HG02970 (cell line): ENCODE data around the gene RASA4.
"Not testable (repeated sequence)": the region's sequence is repeated elsewhere in the genome, so short reads cannot be mapped to it uniquely, and the experiment has no call there.

ENCODE experiments used
- ATAC-seq: cut with Tn5 transposase; IDR thresholded peaks from one replicate; pipeline ENCODE4 v1.9.1; 2021; ENCODE audit warnings: mild to moderate bottlenecking, moderate library complexity, moderate number of reproducible peaks; ENCODE audit not compliant: unreplicated experiment, low FRiP score

The RASA4 gene

DNA sequence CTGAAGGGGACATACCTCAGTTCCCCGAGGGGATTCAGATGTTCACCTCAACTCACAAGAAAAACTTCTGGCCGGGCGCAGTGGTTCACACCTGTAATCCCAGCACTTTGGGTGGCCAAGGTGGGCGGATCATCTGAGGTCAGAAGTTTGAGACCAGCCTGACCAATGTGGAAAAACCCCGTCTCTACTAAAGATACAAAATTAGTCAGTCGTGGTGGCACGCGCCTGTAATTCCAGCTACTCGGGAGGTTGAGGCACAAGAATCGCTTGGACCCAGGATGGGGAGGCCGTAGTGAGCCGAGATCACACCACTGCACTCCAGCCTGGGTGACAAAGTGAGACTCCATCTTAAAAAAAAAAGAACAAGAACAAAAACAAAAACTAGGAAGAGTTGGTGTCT, 71.3 kb downstream of the RASA4 start:
- not testable (repeated sequence) for ATAC-seq

DNA sequence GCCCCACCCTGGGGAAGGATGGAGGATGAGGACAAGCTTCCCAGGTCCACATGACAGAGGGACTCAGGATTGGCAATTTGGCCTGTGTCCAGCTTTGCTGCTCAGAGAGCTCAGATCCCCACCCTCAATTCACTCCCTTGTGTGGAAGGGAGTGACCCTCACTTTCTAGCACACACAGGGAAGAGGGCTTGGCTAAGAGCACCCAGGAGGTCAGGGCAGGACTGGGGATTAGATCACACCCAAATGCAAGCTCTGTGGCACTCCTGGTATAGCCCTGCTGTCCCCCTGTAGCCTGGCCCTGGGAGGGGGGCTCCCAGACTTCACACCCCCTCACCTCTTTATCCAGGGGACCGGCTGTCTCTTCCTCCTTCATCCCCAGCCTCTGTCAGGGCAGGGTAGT, 72.2 kb downstream of the RASA4 start:
- ATAC-seq, result not testable (repeated sequence)

DNA sequence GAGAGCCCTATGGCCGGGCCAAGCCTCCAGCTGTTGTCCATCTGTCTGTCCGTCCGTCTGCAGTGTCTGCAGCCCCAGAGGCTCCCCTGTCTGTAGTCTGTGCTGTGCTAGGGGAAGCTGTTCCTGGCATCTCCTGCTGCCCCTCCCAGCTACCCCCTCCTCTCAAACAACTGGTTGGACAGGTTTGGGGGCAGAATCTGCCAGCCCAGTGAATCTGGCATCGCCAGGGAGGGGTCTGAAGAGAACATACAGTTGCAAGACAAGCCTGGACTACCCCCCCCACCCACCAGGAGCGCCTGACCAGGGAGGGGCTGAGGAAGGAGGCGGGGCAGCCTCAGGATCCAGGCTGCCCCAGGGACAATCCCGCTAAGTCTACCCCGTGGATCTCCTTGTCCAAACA, 73.0 kb downstream of the RASA4 start, which contains the start of gene UPK3BL2:
UPK3BL2 (minus strand) TSS at position 101 of the 400 bp plus-strand sequence; CDS start at position 41, 60 bp downstream.
- not testable (repeated sequence) for ATAC-seq

- not testable (repeated sequence) for ATAC-seq
Measured at GRCh38 chr7:102542771-102543170, 73.8 kb downstream of the RASA4 start.

DNA sequence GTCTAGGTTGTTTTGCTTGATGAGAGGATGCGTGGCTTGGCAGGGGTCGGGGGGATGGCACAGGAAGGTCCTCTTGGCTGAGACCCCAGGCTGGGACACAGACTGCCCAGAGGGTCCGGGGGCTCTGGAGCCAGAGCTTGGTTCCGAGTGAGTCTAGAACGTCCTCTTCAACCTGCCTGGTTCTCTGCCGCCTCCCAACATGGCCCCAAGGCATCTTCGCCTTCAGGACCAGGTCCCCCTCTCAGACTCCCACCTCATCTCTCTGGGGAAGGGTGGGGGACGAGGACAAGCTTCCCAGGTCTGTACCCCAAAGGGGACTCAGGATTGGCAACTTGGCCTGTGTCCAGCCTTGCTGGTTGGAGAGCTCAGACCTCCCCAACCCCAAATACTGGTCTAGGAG, 74.5 kb downstream of the RASA4 start:
- not testable (repeated sequence) for ATAC-seq

- ATAC-seq, result not testable (repeated sequence)
Measured at GRCh38 chr7:102540604-102541003, 76.0 kb downstream of the RASA4 start.

DNA sequence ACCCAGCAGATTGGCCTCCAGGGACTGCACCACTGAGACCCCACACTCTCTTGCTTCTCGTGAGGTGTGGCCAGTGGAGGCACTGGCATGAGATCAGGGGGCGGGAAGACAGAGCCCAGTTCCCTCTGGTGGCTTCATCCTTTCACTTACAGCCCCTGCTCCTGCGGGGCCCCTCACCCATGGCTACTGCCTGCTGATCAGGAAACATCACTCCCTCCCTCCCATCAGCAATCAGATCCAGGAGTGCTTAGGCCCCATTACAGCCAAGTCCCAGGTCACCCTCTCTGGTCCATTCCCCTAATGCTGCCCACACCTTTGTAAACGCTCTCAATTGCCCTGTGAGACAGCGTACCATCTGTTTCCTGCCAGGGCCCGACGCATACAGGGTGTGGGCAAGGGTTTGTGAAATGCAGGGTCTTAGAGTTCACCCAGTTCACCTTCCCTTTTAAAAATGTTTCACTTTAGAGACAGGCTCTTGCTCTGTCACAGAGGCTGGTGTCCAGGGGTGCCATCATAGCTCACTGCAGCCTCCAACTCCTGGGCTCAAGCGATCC, 81.4 kb downstream of the RASA4 start:
- not testable (repeated sequence) for ATAC-seq

DNA sequence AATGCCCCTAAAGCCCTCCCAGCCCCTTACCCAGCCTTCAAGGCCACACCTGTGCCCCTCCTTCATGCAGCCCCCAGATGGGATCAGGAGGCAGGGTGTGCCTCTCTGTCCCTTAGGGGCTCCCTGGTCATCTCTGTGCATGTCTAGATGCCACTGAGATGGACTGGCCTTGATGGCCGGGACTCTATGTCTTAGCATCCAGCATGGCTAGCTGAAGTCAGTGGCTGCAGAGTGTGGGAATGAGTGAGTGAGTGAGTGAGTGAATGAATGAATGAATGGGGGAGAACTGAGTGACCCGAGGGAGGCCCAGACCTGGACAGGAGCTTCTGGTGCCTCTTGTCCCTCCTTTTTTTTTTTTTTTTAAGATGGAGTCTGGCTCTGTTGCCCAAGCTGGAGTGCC, 84.4 kb downstream of the RASA4 start:
- not testable (repeated sequence) for ATAC-seq

DNA sequence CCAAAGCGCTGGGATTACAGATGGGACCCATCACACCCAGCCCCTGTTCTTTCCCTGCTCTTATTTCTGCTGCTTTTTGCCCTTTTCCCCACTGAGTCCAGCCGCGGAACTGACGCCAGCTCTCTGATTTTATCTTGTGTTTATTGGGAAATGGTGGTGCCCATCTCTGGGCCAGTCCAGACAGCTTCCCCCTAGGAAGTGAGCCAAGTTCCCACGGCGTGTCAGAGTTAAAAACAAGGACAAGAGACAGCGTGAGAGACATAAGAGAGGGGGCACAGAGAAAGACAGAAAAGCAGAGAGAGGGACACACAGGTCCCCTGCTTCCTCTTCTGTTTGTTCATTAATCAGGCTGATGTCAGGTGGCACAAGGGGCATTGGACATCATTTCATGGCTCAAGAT, 85.0 kb downstream of the RASA4 start:
- ATAC-seq, result not testable (repeated sequence)

GRCh38 chr7:102527822-102528793, 88.4 kb downstream of the RASA4 start:
- not testable (repeated sequence) for ATAC-seq

GRCh38 chr7:102527182-102527581, 89.4 kb downstream of the RASA4 start:
- not testable (repeated sequence) for ATAC-seq

DNA sequence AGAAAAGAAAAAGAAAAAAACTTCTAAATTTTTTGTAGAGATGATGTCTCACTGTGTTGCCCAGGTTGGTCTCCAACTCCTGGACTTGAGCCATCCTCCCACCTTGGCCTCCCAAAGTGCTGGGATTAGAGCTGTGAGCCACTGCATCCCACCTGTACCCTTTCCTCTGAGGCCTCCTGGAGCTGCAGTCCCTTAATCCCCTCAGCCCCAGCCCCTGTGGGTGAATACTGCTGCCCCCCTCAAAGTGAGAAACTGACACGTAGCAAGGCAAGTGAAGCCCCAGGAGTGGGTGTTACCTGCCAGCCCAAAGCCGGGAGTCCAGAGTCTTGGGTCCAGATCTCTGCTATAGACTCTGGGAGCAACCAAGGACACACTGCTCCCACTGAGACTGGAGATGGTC, 91.8 kb downstream of the RASA4 start:
- not testable (repeated sequence) for ATAC-seq
